NCI-H2081 treated with DMSO at 0.1 percent for 48 hours (cell line): ENCODE data around the gene FRAS1.
"Not testable (repeated sequence)": the region's sequence is repeated elsewhere in the genome, so short reads cannot be mapped to it uniquely, and the experiment has no call there.

Source experiments
- DNase-seq: peaks from one replicate; lab custom pipeline; 2025; lab: John Stamatoyannopoulos, UW

Gene FRAS1

GRCh38 chr4:78213218-78213617 is 156.1 kb downstream of the FRAS1 start:
- no peak for DNase-seq

DNA sequence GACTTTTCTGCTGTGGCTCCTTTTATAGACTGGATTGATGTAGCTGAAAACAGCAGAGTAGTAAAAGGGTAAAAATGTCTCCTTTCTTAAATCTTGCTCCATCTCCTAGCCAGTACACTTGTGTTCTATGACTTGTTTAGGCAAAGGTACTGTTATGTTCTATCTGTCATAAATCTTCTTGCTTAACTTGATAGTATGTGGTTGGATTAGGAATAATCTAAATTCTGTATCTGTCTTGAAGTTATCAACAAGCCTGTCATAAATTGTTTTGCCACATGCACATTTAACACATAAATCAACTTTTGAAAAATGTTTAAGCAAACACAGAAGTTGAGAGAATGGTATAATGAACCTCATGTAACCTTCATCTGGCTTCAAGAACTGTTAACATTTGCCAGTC is 157.0 kb downstream of the FRAS1 start:
- DNase-seq, result no peak

DNA sequence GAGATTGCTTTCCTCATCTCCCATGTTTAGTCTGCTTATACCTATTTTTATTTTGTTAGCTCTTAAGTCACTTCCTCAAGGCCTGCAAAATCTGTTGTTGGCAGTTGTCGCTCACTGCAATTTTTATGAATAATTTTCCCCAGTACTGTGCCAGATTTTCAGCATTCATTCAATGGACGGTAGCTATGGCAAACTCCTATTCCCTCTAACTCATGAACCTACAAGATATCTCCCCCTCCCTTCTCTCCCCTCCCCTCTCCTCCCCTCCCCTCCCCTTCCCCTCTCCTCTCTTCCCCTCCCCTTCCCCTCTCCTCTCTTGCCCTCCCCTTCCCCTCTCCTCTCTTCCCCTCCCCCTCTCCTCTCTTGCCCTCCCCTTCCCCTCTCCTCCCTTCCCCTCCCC is 160.4 kb downstream of the FRAS1 start:
- DNase-seq, result no peak

DNA sequence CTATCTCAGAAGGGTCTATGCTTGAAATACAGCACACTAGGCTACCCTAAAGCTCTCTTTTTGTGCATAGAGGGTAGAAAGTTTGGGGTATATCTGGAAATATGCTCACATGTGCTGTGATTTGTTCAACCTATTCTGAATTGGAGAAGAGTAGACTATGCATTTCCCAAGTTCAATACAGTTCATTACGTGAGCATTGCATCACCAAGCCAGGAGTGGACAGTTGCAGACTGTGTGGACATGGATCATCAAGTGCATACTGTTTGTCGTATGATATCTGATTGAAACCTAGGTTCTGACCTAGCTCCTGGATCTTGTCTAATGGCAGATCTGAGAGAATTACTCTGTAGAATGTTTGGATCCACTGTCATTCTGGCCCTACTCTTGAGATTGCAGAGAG is 161.1 kb downstream of the FRAS1 start:
- no peak for DNase-seq

GRCh38 chr4:78219825-78220224 is 162.7 kb downstream of the FRAS1 start:
- DNase-seq, result no peak

GRCh38 chr4:78220283-78220682 is 163.2 kb downstream of the FRAS1 start:
- no peak for DNase-seq

DNA sequence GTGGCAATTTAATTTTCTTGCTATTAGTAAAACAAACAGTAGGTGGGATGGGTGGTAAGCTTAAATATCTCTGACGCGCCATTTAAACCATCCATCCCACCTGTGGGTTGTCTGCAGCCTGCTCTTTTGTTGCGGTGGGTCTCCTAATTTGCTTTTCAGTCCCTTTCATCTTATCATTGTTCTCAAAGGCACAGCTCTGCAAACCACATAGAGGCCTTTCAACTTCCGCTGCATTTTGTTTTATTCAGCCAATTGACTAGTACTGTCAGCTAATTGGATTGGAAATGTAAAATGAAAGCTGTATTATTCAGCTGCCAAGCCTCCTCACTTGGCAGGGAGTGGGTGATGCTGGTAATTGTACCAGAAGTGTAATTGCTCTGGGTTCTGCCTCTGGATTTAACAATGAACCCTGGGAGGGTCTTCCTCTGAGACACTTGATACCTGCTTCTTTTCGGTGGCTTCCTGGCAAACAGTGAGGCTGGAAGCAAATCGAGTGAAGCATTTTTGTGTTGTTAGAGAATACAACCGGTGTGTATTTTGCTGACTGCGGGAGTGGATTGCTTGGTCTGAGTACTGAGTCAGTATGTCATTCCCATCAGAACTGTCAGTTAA is 165.6 kb downstream of the FRAS1 start:
- DNase-seq, result peak; percentile 72

DNA sequence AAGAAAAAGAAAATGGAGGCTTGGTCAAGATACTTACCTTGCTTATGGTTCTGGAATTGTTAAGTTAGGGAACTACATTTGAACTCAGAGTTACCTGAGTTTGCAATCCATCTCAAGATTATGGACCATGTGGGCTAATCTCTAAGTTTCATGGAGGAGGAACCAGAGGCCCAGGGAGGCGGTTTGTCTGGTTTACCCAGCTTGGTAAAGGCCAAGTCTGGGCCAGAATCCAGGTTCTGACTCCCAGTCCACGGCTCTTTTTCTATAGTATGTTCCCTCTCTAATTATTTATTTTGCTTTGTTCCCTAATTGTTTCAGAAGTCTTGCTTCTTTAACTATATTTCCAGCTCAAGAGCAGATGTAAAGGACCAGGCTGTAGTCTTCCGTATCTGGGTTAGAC is 168.1 kb downstream of the FRAS1 start:
- no peak for DNase-seq

GRCh38 chr4:78226279-78226678 is 169.2 kb downstream of the FRAS1 start:
- no peak for DNase-seq

DNA sequence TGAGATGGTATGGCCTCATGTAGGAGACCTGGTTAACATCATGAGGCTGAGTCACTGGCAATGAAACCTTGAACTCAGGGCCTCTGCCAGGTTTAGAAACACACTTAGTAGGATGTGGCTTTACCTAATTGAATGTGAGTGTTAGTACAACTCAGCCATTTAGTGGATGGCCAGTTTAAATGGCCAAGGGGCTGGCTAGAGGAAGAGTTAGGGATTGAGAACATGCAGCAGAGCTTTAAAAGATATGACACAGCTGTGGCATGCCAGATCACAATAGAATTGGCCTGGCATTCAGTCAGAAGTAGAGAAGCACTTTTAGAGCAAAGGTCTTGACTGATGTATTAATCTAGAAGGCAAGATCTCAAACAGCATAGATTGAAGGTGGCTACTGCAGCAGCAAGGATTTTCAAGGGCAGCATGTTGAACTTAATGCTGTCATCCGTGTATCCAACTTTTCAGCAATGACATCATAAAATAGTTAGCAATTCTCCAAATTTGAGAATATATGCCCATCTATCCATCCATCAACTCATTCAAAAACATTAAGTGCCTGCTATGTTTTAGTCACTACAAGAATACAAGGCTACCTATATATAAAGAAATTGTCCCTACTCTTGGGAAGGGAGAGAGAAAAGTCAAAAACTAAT is 170.4 kb downstream of the FRAS1 start:
- DNase-seq, result no peak

GRCh38 chr4:78235800-78236199 is 178.7 kb downstream of the FRAS1 start:
- no peak for DNase-seq

DNA sequence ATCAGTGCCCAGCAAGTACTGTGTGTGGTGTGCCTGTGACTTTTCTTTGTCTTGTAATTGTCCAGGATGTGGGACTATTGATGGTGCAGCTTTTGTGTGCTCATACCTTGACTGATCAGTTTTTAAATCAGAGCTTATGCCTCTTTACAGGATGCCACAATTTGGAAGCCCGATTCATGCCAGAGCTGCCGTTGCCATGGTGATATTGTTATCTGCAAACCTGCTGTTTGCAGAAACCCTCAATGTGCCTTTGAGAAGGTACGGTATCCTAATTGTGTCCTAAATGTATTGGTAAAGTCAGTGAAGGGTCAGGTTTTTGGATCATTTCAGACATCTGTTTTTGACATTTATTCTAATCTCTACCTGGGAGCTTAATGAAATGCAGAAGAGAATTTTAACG is 180.2 kb downstream of the FRAS1 start:
- no peak for DNase-seq

DNA sequence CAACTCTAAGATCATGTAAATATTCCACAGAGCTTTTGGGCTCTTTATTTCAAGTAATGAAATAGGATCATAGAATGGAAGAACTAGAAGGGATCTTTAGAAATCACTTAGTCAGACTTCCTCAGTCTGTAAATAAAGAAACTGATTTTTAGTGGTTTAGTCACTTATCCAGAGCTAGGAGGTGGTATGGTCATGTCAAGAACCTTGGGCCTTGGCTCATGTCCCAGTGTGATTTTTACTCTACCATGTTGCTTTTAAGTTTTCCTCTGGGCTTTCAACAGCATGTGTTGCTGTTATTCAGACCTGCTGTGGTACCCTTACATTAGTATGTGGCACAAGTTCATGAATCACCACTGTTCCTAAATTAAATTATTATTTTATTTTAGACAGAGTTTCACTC is 184.9 kb downstream of the FRAS1 start:
- no peak for DNase-seq

- no peak for DNase-seq
These were observed 187.8 kb downstream of the FRAS1 start for GRCh38 chr4:78244705-78245485.

DNA sequence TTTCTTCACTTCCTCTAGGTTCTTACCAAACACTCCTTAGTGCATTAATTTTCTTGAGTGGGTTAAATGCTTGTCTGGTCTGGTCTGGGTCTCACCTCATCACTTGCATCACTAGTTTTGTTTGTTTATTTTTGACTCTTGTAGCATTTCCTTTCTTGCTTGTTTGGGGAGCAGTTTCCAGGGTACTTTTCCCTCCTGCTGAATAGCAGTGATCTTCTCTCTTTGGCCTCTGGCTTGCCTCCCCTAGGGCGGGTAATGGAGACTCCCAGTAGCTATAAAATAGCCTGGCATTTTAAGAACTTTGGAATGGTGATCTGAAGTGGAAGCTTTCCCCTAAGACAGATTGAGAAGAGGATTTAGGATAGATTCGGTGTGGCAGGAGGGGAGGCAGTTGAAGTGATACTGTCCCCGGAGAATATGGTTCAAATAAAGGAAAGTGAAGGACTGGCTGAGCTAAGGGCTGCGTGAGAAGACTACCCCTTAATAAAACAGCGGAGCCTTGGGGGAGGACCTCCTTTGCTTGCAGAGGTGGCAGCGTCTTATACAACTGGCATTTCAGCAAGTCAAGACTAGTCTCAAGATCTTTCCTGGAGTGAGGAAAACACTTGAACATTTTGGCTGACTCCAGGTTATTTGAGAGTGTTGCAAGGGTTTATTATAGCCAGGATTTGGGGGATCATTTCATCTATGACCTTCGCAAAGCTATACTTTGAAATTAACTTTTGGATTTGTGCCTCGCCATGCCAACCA is 190.6 kb downstream of the FRAS1 start:
- no peak for DNase-seq

DNA sequence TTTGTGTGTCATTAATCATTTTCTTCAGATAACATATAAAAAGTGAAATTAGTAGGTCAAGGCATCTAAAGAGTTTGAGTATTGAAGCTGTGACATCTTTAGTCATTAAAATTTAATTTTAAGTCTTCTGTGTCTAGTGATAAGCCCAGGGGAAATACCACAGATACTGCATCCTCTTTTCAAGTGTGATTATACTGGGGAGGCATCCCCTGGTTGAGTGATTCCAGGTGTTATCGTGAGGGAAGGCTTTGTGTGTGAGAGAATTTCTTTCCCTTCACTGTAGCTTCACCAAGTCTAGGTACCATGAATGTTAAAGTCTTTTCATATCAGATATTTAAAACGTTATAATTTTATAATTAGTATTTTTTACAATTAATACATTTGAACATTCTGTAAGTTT is 193.4 kb downstream of the FRAS1 start:
- DNase-seq, result no peak

DNA sequence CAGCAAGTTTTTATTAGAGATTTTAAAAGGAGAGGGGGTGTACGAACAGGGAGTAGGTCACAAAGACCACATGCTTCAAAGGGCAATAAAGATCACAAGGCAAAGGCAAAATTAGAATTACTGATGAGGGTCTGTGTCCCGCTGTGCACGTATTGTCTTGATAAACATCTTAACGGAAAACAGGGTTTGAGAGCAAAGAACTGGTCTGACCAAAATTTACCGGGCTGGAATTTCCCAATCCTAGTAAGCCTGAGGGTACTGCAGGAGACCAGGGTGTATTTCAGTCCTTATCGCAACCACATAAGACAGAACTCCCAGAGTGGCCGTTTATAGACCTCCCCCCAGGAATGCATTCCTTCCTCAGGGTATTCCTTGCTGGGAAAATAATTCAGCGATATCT is 195.7 kb downstream of the FRAS1 start:
- not testable (repeated sequence) for DNase-seq

DNA sequence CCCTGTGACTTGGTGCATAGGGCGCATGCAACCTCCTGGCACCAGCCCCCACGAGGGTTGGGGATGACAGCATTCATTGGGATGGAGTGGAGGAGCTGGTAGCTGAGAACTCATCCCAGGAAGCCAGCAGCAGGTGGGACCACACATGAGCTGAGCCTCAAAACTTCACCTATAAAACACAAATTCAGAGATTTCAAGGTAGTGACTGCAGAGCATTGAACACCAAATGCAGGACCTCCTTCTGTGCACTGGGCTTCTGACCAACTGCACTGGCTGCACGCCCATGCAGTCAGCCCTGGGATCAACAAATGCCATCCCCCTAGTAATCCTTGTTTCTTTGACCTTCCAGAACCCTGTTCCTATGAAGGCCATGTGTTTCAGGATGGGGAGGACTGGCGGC is 197.8 kb downstream of the FRAS1 start:
- no peak for DNase-seq

DNA sequence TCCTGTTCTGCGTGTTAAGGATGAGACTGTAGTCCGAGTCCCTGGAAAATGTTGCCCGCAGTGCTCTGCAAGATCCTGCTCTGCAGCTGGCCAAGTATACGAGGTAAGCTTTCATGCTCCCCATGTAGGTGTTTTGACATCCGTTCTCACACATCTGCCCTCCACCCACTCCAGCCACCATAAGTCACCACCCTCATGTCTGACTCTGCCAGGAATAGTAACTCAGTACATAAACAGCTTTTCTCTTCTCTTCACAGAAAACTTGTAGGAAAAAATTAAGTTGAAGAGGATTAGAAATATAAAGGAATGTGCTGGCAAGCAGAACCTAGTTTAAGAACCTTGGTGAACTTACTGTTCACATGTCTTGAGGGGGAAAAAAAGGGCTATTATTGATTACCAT is 207.9 kb downstream of the FRAS1 start:
- no peak for DNase-seq

GRCh38 chr4:78267790-78268189 is 210.7 kb downstream of the FRAS1 start:
- DNase-seq, result no peak

GRCh38 chr4:78268597-78268996 is 211.5 kb downstream of the FRAS1 start:
- DNase-seq, result no peak

GRCh38 chr4:78275450-78275849 is 218.3 kb downstream of the FRAS1 start:
- not testable (repeated sequence) for DNase-seq

DNA sequence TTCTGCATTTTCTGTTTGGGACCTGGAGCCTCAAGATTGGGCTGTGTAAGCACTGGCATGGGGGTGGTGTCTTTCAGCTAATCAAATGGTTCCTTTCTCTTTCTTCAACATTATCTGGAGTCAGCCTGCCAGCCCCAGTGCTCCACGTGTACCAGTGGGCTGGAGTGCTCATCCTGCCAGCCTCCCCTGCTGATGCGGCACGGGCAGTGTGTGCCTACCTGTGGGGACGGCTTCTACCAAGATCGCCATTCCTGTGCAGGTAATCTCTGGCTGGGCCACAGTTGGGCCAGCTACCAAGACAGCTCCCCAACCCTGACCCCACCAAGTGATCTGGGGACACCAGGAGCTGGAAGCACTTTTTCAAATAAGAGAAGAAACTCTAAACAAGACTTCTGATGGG is 229.2 kb downstream of the FRAS1 start:
- DNase-seq, result no peak
